HEK293 (cell line): Measurements from ENCODE around the gene ATP13A2.

Experiments
- PRDM1 ChIP-seq: fragments of 450-650 bp; formaldehyde crosslinking; IDR thresholded peaks from 2 replicates; pipeline ENCODE4; 2016; ENCODE audit warnings: missing biosample characterization, missing genetic modification characterization
- ZBTB1 ChIP-seq: fragments of 450-650 bp; formaldehyde crosslinking; IDR thresholded peaks from 2 replicates; pipeline ENCODE4 v1.5.1; 2016; ENCODE audit warnings: missing biosample characterization, missing genetic modification characterization
- ZNF510 ChIP-seq: fragments of 450-650 bp; formaldehyde crosslinking; IDR thresholded peaks from 2 replicates; pipeline ENCODE4 v1.5.1; 2018; ENCODE audit warnings: mild to moderate bottlenecking, missing genetic modification characterization, missing biosample characterization; ENCODE audit not compliant: insufficient replicate concordance
- TF ChIP-seq, protein P1 (sequence below): fragments of 450-650 bp; formaldehyde crosslinking; IDR thresholded peaks from 2 replicates; pipeline ENCODE4 v1.5.1; 2016; ENCODE audit warnings: missing biosample characterization, missing genetic modification characterization
- TF ChIP-seq, protein P2 (sequence below): fragments of 450-650 bp; formaldehyde crosslinking; IDR thresholded peaks from 2 replicates; pipeline ENCODE4 v1.5.1; 2016; ENCODE audit warnings: missing biosample characterization, missing genetic modification characterization
- TF ChIP-seq, protein P3 (sequence below): fragments of 450-650 bp; formaldehyde crosslinking; IDR thresholded peaks from 2 replicates; pipeline ENCODE4 v1.5.1; 2016; ENCODE audit warnings: missing biosample characterization, missing genetic modification characterization, low read depth

DNA sequence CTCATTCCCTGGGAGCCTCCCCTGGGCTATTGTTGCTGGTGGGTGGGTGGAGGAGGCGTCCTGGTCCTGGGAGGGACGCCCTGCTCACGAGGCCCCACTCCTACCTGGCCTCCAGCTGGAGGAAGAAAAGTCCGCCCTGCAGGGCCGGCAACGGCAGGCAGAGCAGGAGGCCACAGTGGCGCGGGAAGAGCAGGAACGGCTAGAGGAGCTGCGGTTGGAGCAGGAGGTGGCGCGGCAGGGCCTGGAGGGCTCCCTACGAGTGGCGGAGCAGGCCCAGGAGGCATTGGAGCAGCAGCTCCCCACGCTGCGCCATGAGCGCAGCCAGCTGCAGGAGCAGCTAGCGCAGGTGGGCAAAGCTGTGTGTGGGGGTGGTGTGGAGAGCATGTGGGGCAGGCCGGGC lies 65.1 kb downstream of the ATP13A2 start:
- TF ChIP-seq ZNF510 = no peak
- TF ChIP-seq, protein P1, sequence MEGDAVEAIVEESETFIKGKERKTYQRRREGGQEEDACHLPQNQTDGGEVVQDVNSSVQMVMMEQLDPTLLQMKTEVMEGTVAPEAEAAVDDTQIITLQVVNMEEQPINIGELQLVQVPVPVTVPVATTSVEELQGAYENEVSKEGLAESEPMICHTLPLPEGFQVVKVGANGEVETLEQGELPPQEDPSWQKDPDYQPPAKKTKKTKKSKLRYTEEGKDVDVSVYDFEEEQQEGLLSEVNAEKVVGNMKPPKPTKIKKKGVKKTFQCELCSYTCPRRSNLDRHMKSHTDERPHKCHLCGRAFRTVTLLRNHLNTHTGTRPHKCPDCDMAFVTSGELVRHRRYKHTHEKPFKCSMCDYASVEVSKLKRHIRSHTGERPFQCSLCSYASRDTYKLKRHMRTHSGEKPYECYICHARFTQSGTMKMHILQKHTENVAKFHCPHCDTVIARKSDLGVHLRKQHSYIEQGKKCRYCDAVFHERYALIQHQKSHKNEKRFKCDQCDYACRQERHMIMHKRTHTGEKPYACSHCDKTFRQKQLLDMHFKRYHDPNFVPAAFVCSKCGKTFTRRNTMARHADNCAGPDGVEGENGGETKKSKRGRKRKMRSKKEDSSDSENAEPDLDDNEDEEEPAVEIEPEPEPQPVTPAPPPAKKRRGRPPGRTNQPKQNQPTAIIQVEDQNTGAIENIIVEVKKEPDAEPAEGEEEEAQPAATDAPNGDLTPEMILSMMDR (tag by site-specific recombination) = no peak
- TF ChIP-seq, protein P2, sequence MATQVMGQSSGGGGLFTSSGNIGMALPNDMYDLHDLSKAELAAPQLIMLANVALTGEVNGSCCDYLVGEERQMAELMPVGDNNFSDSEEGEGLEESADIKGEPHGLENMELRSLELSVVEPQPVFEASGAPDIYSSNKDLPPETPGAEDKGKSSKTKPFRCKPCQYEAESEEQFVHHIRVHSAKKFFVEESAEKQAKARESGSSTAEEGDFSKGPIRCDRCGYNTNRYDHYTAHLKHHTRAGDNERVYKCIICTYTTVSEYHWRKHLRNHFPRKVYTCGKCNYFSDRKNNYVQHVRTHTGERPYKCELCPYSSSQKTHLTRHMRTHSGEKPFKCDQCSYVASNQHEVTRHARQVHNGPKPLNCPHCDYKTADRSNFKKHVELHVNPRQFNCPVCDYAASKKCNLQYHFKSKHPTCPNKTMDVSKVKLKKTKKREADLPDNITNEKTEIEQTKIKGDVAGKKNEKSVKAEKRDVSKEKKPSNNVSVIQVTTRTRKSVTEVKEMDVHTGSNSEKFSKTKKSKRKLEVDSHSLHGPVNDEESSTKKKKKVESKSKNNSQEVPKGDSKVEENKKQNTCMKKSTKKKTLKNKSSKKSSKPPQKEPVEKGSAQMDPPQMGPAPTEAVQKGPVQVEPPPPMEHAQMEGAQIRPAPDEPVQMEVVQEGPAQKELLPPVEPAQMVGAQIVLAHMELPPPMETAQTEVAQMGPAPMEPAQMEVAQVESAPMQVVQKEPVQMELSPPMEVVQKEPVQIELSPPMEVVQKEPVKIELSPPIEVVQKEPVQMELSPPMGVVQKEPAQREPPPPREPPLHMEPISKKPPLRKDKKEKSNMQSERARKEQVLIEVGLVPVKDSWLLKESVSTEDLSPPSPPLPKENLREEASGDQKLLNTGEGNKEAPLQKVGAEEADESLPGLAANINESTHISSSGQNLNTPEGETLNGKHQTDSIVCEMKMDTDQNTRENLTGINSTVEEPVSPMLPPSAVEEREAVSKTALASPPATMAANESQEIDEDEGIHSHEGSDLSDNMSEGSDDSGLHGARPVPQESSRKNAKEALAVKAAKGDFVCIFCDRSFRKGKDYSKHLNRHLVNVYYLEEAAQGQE (tag by site-specific recombination) = no peak
- TF ChIP-seq PRDM1 (tag by site-specific recombination) = no peak
- no peak for TF ChIP-seq ZBTB1 (tag by site-specific recombination)
- TF ChIP-seq, protein P3, sequence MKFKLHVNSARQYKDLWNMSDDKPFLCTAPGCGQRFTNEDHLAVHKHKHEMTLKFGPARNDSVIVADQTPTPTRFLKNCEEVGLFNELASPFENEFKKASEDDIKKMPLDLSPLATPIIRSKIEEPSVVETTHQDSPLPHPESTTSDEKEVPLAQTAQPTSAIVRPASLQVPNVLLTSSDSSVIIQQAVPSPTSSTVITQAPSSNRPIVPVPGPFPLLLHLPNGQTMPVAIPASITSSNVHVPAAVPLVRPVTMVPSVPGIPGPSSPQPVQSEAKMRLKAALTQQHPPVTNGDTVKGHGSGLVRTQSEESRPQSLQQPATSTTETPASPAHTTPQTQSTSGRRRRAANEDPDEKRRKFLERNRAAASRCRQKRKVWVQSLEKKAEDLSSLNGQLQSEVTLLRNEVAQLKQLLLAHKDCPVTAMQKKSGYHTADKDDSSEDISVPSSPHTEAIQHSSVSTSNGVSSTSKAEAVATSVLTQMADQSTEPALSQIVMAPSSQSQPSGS = no peak
